Testis (tissue), 2 donors: ENCODE results near the gene ZBTB2.

Experiments
- CTCF ChIP-seq, 3 experiments: fragments of 450-650 bp in 2 of 3; fragments of 200-600 bp in 1 of 3; sonication (generic) in 1 of 3; IDR thresholded peaks; one replicate each; pipeline ENCODE4 v1.5.1; 2016 to 2019; ENCODE audit warnings: antibody characterized with exemption in 3 of 3, mild to moderate bottlenecking in 2 of 3, moderate library complexity in 1 of 3
- POLR2A ChIP-seq: fragments of 450-650 bp; IDR thresholded peaks from one replicate; pipeline ENCODE4 v1.6.1; 2017; ENCODE audit warnings: antibody characterized with exemption, mild to moderate bottlenecking, moderate library complexity

GRCh38 chr6:151323791-151324487, 67.4 kb downstream of the ZBTB2 start:
- peak; percentile 96 to 99 (median 99) for TF ChIP-seq CTCF (IDR thresholded peaks at IDR 0.05)
- TF ChIP-seq POLR2A, result no peak
